B cell (primary cell): ENCODE measurements around the gene TMEM94.

Experiments used
- EZH2 ChIP-seq: IDR thresholded peaks from 2 replicates; pipeline ENCODE4 v1.6.1; 2012; ENCODE audit warnings: borderline replicate concordance, low read depth, mild to moderate bottlenecking, moderate library complexity, low read length; ENCODE audit not compliant: insufficient read depth, poor library complexity, severe bottlenecking
- TF ChIP-seq, protein P1 (sequence below): fragments of 200-600 bp; IDR thresholded peaks from one replicate; pipeline ENCODE4 v1.8.0; 2022; ENCODE audit warnings: antibody characterized with exemption, mild to moderate bottlenecking

DNA sequence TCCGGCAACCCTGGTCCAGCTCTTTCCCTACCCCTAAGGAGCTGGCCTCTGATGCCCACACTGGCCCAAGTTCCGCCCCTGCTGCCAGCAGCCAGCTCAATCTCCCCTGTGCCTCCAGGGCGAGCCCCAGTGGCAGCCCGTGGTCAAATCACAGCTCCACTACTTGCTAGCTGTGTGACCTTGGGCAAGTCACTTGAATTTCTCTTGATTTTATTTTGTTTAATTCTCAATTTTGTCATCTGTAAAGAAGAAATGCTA is 48.6 kb downstream of the TMEM94 start:
- TF ChIP-seq, protein P1, sequence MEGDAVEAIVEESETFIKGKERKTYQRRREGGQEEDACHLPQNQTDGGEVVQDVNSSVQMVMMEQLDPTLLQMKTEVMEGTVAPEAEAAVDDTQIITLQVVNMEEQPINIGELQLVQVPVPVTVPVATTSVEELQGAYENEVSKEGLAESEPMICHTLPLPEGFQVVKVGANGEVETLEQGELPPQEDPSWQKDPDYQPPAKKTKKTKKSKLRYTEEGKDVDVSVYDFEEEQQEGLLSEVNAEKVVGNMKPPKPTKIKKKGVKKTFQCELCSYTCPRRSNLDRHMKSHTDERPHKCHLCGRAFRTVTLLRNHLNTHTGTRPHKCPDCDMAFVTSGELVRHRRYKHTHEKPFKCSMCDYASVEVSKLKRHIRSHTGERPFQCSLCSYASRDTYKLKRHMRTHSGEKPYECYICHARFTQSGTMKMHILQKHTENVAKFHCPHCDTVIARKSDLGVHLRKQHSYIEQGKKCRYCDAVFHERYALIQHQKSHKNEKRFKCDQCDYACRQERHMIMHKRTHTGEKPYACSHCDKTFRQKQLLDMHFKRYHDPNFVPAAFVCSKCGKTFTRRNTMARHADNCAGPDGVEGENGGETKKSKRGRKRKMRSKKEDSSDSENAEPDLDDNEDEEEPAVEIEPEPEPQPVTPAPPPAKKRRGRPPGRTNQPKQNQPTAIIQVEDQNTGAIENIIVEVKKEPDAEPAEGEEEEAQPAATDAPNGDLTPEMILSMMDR, result no peak
- no peak for TF ChIP-seq EZH2
